Middle frontal gyrus (tissue), 1 donor: ENCODE data around the gene RNF123.

ENCODE experiments used
- DNase-seq: peaks from one replicate; pipeline ENCODE4 v3.0.0-alpha.2; 2015; ENCODE audit warnings: low spot score; ENCODE audit errors: extremely low spot score

RNF123 gene

GRCh38 chr3:49701388-49702077 lies 12.2 kb downstream of the RNF123 start:
- DNase-seq: no peak

GRCh38 chr3:49702672-49703071 lies 13.3 kb downstream of the RNF123 start:
- DNase-seq: no peak

GRCh38 chr3:49703443-49703927 lies 14.1 kb downstream of the RNF123 start:
- DNase-seq: no peak

DNA sequence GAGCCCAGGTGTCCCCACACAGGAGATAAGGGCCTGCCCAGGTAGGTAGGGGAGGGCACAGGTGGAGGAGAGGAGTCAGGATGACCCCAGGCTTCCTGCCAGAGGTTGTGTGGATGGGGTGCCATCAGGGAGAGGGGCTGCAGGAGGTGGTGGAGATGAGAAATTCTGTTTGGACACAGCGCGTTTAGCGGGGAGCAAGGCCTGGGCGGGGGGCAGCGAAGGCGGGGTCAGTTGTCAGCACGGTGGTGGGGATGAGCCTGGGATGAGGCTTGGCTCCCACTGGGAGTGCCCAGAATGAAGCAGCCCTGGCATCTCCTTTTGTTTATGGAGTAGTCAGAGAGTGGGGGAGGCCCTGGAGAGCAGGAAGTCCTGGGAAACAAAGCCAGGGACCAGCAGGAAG lies 14.6 kb downstream of the RNF123 start:
- DNase-seq: no peak

GRCh38 chr3:49704629-49705028 lies 15.3 kb downstream of the RNF123 start:
- no peak for DNase-seq

- DNase-seq: no peak
Observed at GRCh38 chr3:49705390-49705960, 16.1 kb downstream of the RNF123 start.

GRCh38 chr3:49706456-49707112 lies 17.2 kb downstream of the RNF123 start:
- DNase-seq: no peak

DNA sequence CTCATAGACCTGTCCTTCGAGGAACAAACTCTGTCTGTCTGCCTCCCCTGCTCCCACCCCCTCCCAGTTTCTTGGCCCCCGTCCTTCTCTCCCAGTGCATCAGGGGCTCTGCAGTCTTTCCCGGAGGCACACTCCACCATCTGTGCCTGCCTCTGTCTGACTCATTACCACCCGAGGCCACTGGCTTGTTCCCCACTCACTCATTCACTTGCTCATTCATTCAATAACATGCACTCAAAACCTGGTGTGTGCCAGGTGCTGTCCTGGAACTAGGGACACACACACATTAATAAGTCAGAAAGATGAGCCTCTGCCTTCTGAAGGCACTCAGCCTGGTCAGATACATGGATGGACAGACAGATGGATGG lies 17.7 kb downstream of the RNF123 start:
- no peak for DNase-seq

DNA sequence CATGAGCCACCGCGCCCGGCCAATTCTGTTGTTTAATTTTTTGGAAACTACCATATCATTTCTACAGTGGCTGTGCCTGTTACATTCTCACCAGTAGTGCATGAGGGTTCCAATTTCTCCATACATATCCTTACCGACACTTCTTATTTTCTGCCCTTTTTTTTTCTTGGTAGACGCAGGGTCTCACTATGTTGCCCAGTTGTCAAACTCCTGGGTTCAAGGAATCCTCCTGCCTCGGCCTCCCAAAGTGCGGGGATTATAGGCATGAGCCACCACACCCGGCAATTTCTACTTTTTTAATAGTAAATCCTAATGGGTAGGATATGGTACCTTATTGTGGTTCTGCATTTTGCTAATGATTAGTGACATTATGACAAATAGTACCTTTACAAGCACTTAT lies 20.5 kb downstream of the RNF123 start:
- no peak for DNase-seq

GRCh38 chr3:49711489-49711888 lies 22.1 kb downstream of the RNF123 start:
- DNase-seq: no peak

GRCh38 chr3:49712166-49712565 lies 22.8 kb downstream of the RNF123 start:
- no peak for DNase-seq

GRCh38 chr3:49712631-49713317 lies 23.4 kb downstream of the RNF123 start:
- DNase-seq: no peak

DNA sequence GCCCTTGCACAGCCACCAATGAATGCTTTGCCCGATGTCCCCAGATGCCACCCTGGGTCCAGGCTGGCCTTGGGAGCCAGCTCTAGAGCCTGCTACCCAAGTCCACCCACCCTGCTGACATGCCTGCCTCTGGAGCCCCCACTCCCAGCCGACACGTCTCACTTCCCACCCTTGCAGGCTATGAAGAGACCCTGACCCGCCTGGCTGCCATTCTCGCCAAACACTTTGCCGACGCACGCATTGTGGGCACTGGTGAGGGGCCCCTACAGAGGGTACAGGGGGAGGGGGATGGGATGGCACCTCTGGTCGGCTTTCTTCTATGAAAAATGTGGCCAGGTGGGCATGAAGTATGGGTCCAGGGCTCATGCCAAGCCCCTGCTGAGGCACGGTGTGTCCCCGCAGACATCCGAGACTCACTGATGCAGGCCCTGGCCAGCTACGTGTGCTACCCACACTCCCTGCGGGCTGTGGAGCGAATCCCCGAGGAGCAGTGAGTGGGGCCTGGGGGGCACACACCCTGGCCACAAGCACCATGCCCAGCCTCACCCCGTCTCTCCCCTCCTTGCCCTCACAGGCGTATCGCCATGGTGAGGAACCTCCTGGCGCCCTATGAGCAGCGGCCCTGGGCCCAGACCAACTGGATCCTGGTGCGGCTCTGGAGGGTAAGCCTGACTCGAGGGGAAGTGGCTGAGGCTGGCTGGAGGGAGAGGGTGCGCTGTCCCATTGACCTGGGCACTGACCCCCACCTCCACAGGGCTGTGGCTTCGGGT lies 24.2 kb downstream of the RNF123 start:
- no peak for DNase-seq

DNA sequence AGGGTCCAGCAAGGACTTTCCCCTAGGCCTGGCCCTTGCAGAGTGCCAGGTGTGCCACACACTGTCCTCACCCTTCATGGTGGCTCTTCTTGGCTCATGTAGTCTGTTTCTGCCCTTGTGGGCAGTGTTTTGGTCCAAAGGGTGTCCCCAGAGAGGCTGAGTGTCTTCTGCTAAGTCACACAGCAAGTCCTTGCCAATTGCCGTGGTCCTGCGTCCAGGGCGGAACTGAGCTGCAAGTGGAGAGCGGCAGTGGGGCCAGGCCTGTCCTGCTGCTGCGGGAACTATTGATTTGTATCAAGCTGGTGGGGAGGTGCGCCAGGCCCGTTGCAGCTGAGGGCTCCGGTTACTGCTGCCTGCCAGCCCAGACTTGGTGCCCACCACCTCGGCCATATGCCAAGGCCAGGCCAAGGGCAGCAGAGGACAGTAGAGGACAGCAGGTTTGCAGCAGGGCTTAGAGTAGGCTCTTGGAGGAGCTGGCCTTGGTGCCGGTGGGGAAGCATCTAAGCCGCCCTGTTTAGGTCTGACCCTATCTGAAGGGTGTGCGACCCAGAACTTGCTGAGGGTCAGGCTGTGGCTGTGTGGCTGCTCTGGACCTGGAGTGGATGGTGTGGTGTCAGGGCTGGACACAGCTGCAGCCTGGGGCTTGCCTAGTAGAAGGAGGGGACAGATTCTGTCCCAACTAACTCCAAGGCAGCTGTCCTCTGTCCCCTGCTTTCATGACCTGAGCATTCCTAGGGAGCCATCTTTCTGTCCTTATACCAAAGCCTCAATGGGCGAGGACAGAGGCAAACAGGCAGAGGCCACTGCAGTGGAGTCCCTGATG lies 25.6 kb downstream of the RNF123 start:
- DNase-seq: no peak

DNA sequence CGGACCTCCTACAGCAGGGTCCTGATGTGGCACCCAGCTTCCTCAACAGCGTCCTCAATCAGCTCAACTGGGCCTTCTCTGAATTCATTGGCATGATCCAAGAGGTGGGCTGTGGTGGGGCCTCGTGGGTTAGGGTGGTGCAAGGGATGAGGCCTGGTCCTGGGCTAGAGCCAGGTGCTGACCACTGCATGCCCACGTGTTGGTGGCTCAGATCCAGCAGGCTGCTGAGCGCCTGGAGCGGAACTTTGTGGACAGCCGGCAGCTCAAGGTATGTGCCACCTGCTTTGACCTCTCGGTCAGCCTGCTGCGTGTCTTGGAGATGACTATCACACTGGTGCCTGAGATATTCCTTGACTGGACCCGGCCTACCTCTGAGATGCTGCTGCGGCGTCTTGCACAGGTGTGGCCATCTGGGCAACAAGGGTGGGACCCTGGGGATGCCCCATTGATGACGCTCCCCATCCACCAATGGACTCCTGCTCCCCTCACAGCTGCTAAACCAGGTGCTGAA lies 26.3 kb downstream of the RNF123 start:
- DNase-seq: no peak

DNA sequence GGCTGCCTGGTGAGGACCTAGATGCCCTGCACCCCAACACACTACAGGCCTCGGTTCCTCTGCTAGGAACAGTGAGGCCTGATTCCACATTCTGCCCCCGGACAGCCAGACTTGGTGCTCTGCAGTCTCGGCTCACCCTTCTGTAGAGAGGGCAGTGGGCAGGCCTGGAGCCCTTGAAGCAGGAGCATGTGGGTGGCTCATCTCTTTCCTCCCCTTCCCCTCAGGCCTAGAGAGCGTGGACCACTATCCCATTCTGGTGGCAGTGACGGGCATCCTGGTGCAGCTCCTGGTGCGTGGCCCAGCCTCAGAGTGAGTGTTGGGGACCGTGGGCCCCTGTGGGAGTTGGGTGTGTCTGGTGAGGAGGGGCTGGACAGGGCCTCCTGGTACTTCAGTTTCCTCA lies 26.8 kb downstream of the RNF123 start:
- no peak for DNase-seq

- no peak for DNase-seq
Observed at GRCh38 chr3:49716691-49717210, 27.4 kb downstream of the RNF123 start.

DNA sequence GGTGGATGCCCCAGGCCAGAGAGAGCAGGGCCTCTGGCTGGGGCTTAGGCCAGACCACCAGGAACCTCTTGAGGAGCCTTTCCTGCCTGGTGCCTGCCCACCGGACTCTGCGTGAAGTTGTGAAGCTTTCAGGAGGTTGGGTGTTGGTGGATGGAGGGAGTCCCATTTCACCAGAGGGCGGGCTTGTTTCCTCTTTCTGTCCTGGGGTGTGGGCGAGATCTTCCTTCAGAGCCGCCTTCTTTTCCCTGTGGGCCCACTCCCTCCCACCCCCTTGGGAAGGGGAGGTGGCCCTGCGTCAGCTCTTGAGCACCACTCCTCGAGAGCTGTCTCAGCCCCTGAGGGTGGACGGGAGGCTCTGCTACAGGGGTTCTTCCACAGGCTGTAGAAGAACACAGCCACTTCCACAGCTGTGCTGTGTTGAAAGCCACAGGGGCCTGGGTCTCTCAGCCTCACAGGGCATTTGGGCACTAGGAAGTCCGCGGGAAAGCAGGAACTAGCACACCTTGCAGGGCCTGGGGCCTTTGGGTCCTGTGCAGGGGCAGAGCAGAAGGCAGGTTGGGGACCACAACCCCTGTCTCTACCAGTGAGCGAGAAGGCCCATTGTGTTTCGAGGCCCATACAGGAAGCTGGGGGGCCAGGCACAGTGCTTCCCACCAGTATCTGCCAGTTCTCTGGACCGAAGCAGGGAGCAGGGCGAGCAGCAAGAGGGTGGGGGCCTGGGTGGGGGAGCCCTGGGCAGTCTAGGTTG lies 28.0 kb downstream of the RNF123 start:
- no peak for DNase-seq
